Endothelial cell (in vitro differentiated cells): Measurements from ENCODE around the gene AFG1L. TPM values are rescaled to one million over a fixed set of nuclear protein-coding genes. Genes with fewer than 3 reads are reported as not detected.
A peak's percentile ranks its signal among the peaks of the same experiment; 100 is the strongest.

Source experiments
- DNase-seq: peaks from one replicate; pipeline ENCODE4 v3.0.0; 2021; ENCODE audit warnings: low spot score
- H3K27ac Mint-ChIP-seq: one replicate; pipeline ENCODE4 v1.8.0; 2021; ENCODE audit warnings: mixed read lengths, inconsistent platforms; ENCODE audit not compliant: unreplicated experiment
- H3K27me3 Mint-ChIP-seq: one replicate; pipeline ENCODE4 v1.8.0; 2021; ENCODE audit warnings: mild to moderate bottlenecking, moderate library complexity, mixed read lengths, inconsistent platforms; ENCODE audit not compliant: unreplicated experiment
- H3K36me3 Mint-ChIP-seq: one replicate; pipeline ENCODE4 v1.8.0; 2021; ENCODE audit warnings: mild to moderate bottlenecking, low read depth, mixed read lengths, inconsistent platforms; ENCODE audit not compliant: unreplicated experiment
- H3K4me1 Mint-ChIP-seq: one replicate; pipeline ENCODE4 v1.8.0; 2021; ENCODE audit warnings: mild to moderate bottlenecking, mixed read lengths, inconsistent platforms; ENCODE audit not compliant: unreplicated experiment
- H3K4me3 Mint-ChIP-seq: one replicate; pipeline ENCODE4 v1.8.0; 2021; ENCODE audit warnings: mild to moderate bottlenecking, mixed read lengths, inconsistent platforms; ENCODE audit not compliant: unreplicated experiment
- H3K9me3 Mint-ChIP-seq: one replicate; pipeline ENCODE4 v1.8.0; 2021; ENCODE audit warnings: mixed read lengths, inconsistent platforms; ENCODE audit not compliant: unreplicated experiment
- CTCF ChIP-seq: fragments of 200-600 bp; sonication (generic); IDR thresholded peaks from one replicate; pipeline ENCODE4 v1.5.0; 2021; ENCODE audit warnings: antibody characterized with exemption; ENCODE audit not compliant: unreplicated experiment
- total RNA-seq: library from RNA; stranded (reverse); fragmentation: NEBNext Ultra II Directional; extraction: Animal tissue kit (Norgen Biotek cat#: 25700); gene quantifications from one replicate; pipeline ENCODE4 v1.2.1, GENCODE V29; 2021; ENCODE audit not compliant: unreplicated experiment

The AFG1L gene
- total RNA-seq, 1 donor from 2014 or later = 5.7 TPM

- Mint-ChIP-seq H3K9me3 (no peaks in the 10 kb centered on the region), H3K27me3 (peaks cover 5% of the 10 kb centered on the region), H3K36me3 (peaks cover 13% of the 10 kb centered on the region), H3K4me1 (peaks cover 60% of the 10 kb centered on the region), H3K4me3 (peak overlapping the region; percentile 62), H3K27ac (peak overlapping the region; percentile 71)
- no peak for TF ChIP-seq CTCF
- DNase-seq = no peak
Observed at GRCh38 chr6:108252055-108252454, 42.8 kb upstream of the AFG1L start.

DNA sequence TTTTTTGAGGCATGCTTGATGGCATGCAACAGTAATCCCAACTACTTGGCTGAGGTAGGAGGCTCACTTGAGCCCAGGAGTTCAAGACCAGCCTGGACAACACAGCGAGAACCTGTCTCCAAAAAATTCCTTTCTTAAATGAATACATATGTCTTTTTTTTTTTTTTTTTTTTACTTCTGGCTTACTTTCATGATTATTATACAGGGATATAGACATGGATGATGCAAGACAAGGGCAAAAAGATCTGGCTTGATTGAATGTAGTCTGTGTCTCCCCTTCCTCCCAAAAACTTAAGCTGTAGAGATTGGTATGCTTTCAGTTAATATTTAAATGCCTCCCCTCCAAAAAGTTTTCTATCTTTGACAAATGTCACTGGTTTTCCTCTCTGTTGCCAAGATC lies 41.6 kb upstream of the AFG1L start:
- Mint-ChIP-seq H3K4me3 (peak overlapping the region; percentile 63), H3K27ac (peak overlapping the region; percentile 72), H3K27me3 (peaks cover 6% of the 10 kb centered on the region), H3K4me1 (peaks cover 66% of the 10 kb centered on the region), H3K9me3 (no peaks in the 10 kb centered on the region), H3K36me3 (peaks cover 8% of the 10 kb centered on the region)
- no peak for TF ChIP-seq CTCF
- no peak for DNase-seq

DNA sequence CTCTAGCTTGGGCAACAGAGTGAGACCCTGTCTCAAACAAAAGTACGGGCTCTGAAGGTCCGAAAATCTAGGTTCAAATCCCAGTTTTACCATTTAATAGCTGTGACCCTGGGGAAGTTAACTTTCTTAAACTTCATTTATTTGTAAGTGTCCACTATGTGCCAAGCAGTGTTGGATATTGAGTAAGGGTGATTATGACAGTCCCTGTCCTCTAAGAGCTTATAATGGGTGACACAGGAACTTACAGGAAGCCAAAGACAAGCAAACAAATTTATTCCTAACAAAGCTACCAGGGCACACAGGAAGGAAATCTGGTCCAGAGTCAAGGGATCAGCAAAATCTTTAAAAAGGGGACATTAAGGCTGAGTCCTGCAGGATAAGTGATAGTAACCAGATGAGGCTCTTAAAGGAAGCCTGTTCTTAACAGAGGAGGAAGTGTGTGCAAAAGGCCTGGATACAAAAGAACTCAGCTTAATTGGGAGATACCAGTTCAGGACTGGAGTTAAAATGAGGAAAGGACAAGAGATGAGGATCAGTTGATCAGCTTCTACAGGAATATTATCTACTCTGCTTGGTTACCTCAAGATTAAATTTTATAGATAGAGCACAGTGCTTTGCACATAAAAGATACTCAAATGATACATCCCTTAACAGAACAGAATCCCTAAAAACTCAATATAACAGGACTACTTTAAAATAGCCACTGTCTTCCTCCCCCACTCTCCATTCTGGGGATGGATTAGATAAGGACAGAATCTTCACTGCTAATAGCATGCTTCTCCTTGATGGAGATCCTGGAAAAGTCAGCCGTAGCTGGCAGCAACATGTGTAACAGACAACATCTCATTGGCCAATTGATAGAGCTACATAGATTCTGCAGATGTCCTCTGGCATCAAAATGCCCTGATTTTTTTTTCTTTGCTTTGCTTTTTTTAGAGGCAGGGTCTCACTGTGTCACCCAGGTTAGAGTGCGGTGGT lies 40.1 kb upstream of the AFG1L start:
- peak overlapping the region; percentile 29 for H3K4me3 Mint-ChIP-seq
- peak overlapping the region; percentile 82 for H3K27ac Mint-ChIP-seq
- TF ChIP-seq CTCF = no peak
- peaks cover 66% of the 10 kb centered on the region for H3K4me1 Mint-ChIP-seq
- no peaks in the 10 kb centered on the region for H3K9me3 Mint-ChIP-seq
- DNase-seq = no peak
- peaks cover 6% of the 10 kb centered on the region for H3K27me3 Mint-ChIP-seq
- peaks cover 8% of the 10 kb centered on the region for H3K36me3 Mint-ChIP-seq

DNA sequence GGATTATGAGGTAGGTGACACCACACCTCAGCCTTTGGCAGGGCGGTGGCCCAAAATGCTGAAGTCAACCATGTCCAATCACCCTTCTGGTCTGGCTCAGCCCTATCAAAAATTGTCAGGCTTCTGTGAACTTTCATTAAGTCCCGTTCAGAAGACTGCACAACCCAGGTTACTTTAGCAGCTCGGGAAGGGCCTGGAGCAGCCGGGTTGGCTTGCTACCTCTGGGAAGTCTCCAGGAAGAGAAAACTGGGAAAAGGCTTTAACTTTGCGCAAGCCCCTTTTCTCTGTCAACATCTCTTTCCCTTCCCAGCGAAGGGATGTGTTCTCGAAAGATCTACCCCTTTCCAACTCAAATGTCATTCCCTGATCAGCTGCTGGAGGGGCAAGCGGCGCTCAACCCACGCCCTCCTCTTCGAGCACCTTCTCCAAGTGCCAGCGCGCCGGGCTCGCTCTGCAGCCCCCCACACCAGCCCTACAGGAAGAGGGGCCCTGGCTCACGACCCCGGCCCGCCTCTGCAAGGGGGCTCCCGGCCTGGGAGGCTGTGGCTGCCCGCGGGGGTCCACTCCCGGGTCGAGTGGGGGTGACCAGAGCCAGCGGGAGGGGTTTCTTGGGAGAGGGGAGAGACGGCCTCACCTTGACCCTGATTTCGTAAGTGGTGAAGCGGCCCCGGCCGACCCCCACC lies 34.6 kb upstream of the AFG1L start:
- TF ChIP-seq CTCF = no peak
- peak overlapping the region; percentile 93 for H3K4me3 Mint-ChIP-seq
- peaks cover 2% of the 10 kb centered on the region for H3K27me3 Mint-ChIP-seq
- no peaks in the 10 kb centered on the region for H3K9me3 Mint-ChIP-seq
- peaks cover 5% of the 10 kb centered on the region for H3K36me3 Mint-ChIP-seq
- H3K4me1 Mint-ChIP-seq = peaks cover 21% of the 10 kb centered on the region
- DNase-seq = no peak
- no peak overlapping the region for H3K27ac Mint-ChIP-seq
